K562 (cell line): ENCODE data around the gene IL33. TPM values are rescaled to one million over a fixed set of nuclear protein-coding genes. Genes with fewer than 3 reads are reported as not detected.

ENCODE experiments used
- ATAC-seq: fragments of 200-7000 bp; cut with Tn5 transposase; 3 replicates; pipeline ENCODE4 v1.9.1; 2020; ENCODE audit warnings: moderate library complexity
- BruUV-seq: library from RNA; stranded (reverse); fragments of 400-500 nt; replicated peaks from 2 replicates; lab custom pipeline; 2021; lab: Mats Ljungman, UMichigan
- CTCF ChIA-PET: fragments of 300-600 bp; formaldehyde crosslinking; extraction: SDS; loops from one replicate; lab custom pipeline; 2021; ENCODE audit warnings: low intra/inter-chr PET ratio; lab: Yijun Ruan, JAX
- POLR2A ChIA-PET: fragments of 300-600, 350-650 bp; sonication (Branson Sonifier 250); formaldehyde crosslinking; extraction: SDS; loops from one replicate; lab custom pipeline; 2021; ENCODE audit warnings: antibody characterized with exemption, inconsistent platforms; lab: Yijun Ruan, JAX
- DNase-seq, 4 experiments: peaks; one replicate each; pipeline versions ENCODE4 v3.0.0 to v3.0.0-alpha.2; 2011 to 2018; ENCODE audit warnings: low spot score in 3 of 4, mixed read lengths in 3 of 4; ENCODE audit errors: extremely low read depth in 1 of 4
- FAIRE-seq: peaks from 2 replicates; lab custom pipeline; 2011; peaks lifted over from hg19 to GRCh38; lab: Jason Lieb, UNC
- H2AFZ ChIP-seq: 2 replicates; pipeline ENCODE4 v1.6.0; 2011; ENCODE audit warnings: low read depth, low read length, control low read depth, inconsistent platforms
- H3K27ac ChIP-seq: fragments of 200-600 bp; 3 replicates; pipeline ENCODE4 v1.8.0; 2011; ENCODE audit warnings: low read depth, mild to moderate bottlenecking, control low read depth, inconsistent platforms, low read length, moderate library complexity, mixed read lengths; ENCODE audit errors: extremely low read depth
- H3K27me3 ChIP-seq, 2 experiments: fragments of 300-600 bp in 1 of 2; 2 replicates in 1 of 2; 3 replicates in 1 of 2; pipeline versions ENCODE4 v1.6.0 to v1.8.0; 2011; ENCODE audit warnings: inconsistent platforms in 2 of 2, low read length in 2 of 2, mild to moderate bottlenecking in 1 of 2, mixed read lengths in 1 of 2, moderate library complexity in 1 of 2; ENCODE audit not compliant: control insufficient read depth in 2 of 2, insufficient read depth in 2 of 2
- H3K36me3 ChIP-seq: fragments of 300-600 bp; 3 replicates; pipeline ENCODE4 v1.8.0; 2011; ENCODE audit warnings: mild to moderate bottlenecking, low read length, inconsistent platforms; ENCODE audit not compliant: control insufficient read depth, insufficient read depth
- H3K4me1 ChIP-seq, 2 experiments: fragments of 200-600 bp in 1 of 2; replicated peaks in 1 of 2; 2 replicates in 1 of 2; 3 replicates in 1 of 2; pipeline versions ENCODE4 v1.5.1 to v1.8.0; 2011; ENCODE audit warnings: inconsistent platforms in 2 of 2, low read length in 2 of 2, mild to moderate bottlenecking in 1 of 2, mixed read lengths in 1 of 2, moderate library complexity in 1 of 2; ENCODE audit not compliant: control insufficient read depth in 2 of 2, insufficient read depth in 2 of 2
- H3K4me2 ChIP-seq: 2 replicates; pipeline ENCODE4 v1.6.1; 2011; ENCODE audit warnings: low read length, control low read depth, inconsistent platforms, mixed read lengths; ENCODE audit not compliant: insufficient read depth
- H3K4me3 ChIP-seq: fragments of 200-600 bp; sonication (generic), shearing (Covaris generic); 2 replicates; pipeline ENCODE4 v1.5.1; 2016; ENCODE audit warnings: control low read depth, inconsistent platforms
- H3K79me2 ChIP-seq: fragments of 200-600 bp; 3 replicates; pipeline ENCODE4 v1.8.0; 2011; ENCODE audit warnings: low read length, inconsistent platforms; ENCODE audit not compliant: control insufficient read depth, insufficient read depth
- H3K9ac ChIP-seq, 2 experiments: 2 replicates each; pipeline versions ENCODE4 v1.6.0 to v1.6.1; 2011; ENCODE audit warnings: low read depth in 2 of 2, low read length in 2 of 2, control low read depth in 1 of 2, inconsistent platforms in 1 of 2, mild to moderate bottlenecking in 1 of 2, mixed read lengths in 1 of 2; ENCODE audit not compliant: insufficient read depth in 1 of 2
- H3K9me1 ChIP-seq: one replicate; pipeline ENCODE4 v1.6.0; 2011; ENCODE audit warnings: inconsistent platforms, mild to moderate bottlenecking, low read length, moderate library complexity; ENCODE audit not compliant: control insufficient read depth, insufficient read depth
- H3K9me3 ChIP-seq: replicated peaks from 2 replicates; pipeline ENCODE4 v1.5.1; 2011; ENCODE audit warnings: low read depth, low read length, inconsistent platforms; ENCODE audit not compliant: control insufficient read depth, insufficient read depth
- H4K20me1 ChIP-seq: replicated peaks from 2 replicates; pipeline ENCODE4 v1.6.1; 2011; ENCODE audit warnings: low read length, inconsistent platforms, mixed read lengths; ENCODE audit not compliant: control insufficient read depth, insufficient read depth
- CREBBP ChIP-seq: IDR thresholded peaks from one replicate; pipeline ENCODE4 v1.6.1; 2012; ENCODE audit warnings: low read depth, mild to moderate bottlenecking, control low read depth, inconsistent platforms, low read length
- EHMT2 ChIP-seq: fragments of 450-650 bp; IDR thresholded peaks from 2 replicates; pipeline ENCODE4 v1.6.1; 2018; ENCODE audit warnings: antibody characterized with exemption
- L3MBTL2 ChIP-seq: fragments of 450-650 bp; IDR thresholded peaks from 2 replicates; pipeline ENCODE4 v1.6.1; 2016; ENCODE audit warnings: mild to moderate bottlenecking, moderate library complexity
- LCOR ChIP-seq: sonication (generic); formaldehyde crosslinking; IDR thresholded peaks from 2 replicates; pipeline ENCODE4 v1.8.0; 2022; ENCODE audit warnings: mild to moderate bottlenecking, missing genetic modification reagents
- MCM5 ChIP-seq: fragments of 450-650 bp; IDR thresholded peaks from 2 replicates; pipeline ENCODE4 v1.6.1; 2016; ENCODE audit warnings: low read depth
- TEAD4 ChIP-seq, 2 experiments: sonication (generic) in 1 of 2; formaldehyde crosslinking in 1 of 2; IDR thresholded peaks; 2 replicates each; pipeline versions ENCODE4 v1.6.1 to v1.8.0; 2012 to 2022; ENCODE audit warnings: borderline replicate concordance in 1 of 2, inconsistent platforms in 1 of 2, low read length in 1 of 2, mild to moderate bottlenecking in 1 of 2, missing genetic modification reagents in 1 of 2
- ZKSCAN3 ChIP-seq: fragments of 250-450 bp; sonication (Bioruptor Pico); IDR thresholded peaks from 2 replicates; pipeline ENCODE4 v1.4.0; 2020
- ZNF644 ChIP-seq: fragments of 200-800 bp; sonication (Bioruptor generic); IDR thresholded peaks from 2 replicates; pipeline ENCODE4 v1.6.1; 2016; ENCODE audit warnings: low read depth, missing genetic modification characterization, missing compliant biosample characterization
- ZZZ3 ChIP-seq: fragments of 450-650 bp; IDR thresholded peaks from 2 replicates; pipeline ENCODE4 v1.6.1; 2016; ENCODE audit warnings: antibody characterized with exemption, mild to moderate bottlenecking, moderate library complexity
- WGBS: fragments of 100-300 bp; shearing (Covaris generic); methylation state at CpG from one replicate; pipeline ENCODE4 v1.1.6; 2016; ENCODE audit warnings: low coverage, mixed read lengths; ENCODE audit not compliant: insufficient coverage; ENCODE audit errors: missing lambda C conversion rate; 5-methylcytosine and 5-hydroxymethylcytosine counted together
- in situ Hi-C: fragments of 300-500 bp; cut with MboI; formaldehyde crosslinking; loops from 4 replicates; pipeline ENCODE4 v1.15.0; 2018; ENCODE audit warnings: inconsistent platforms, mixed read lengths
- intact Hi-C: fragments of 100-400 bp; cut with micrococcal nuclease; formaldehyde crosslinking; loops from 2 replicates; pipeline ENCODE4 v1.14.2; 2022
- polyA plus RNA-seq, 8 experiments: library from polyadenylated mRNA; depleted of rRNA in 4 of 8; stranded (reverse) in 5 of 8; unstranded in 3 of 8; fragments of >200 nt; fragmentation: Nextera tagmentation in 2 of 8; fragmentation: Illumina TruSeq in 1 of 8; extraction: Ambion mirVana in 2 of 8; extraction: Trizol in 1 of 8; gene quantifications; 2 replicates each; pipeline versions ENCODE4 v1.2.1 to v1.2.3, GENCODE V29; 2011 to 2014; ENCODE audit warnings: inconsistent platforms in 1 of 8, missing spikeins in 1 of 8
- total RNA-seq, 7 experiments: library from RNA; depleted of rRNA in 6 of 7; stranded (reverse); fragments of >200 nt in 6 of 7; fragmentation: Illumina TruSeq in 2 of 7; extraction: Trizol in 2 of 7; gene quantifications; 2 replicates each; pipeline versions ENCODE4 v1.2.1 to v1.2.3, GENCODE V29; 2011 to 2021; ENCODE audit warnings: low replicate concordance in 1 of 7

Gene IL33
- total and polyA plus RNA-seq, 9 of the 15 experiments (the other 6 are each of a cell fraction or from before 2014, with no cell fraction given): not detected

GRCh38 chr9:6214903-6215302 is 704 bp upstream of the IL33 start:
- ATAC-seq (no peak), FAIRE-seq (no peak), DNase-seq (no peak)
- H3K9me1 ChIP-seq: no peaks in the 10 kb centered on the region
- H3K4me2 ChIP-seq: no peak overlapping the region
- no peaks in the 10 kb centered on the region for H3K27me3 ChIP-seq
- no peaks in the 10 kb centered on the region for H3K4me1 ChIP-seq
- no peak overlapping the region for H2AFZ ChIP-seq
- H3K4me3 ChIP-seq: no peak overlapping the region
- TF ChIP-seq CREBBP: no peak
- TF ChIP-seq ZZZ3: no peak
- no peak for TF ChIP-seq ZKSCAN3 (CRISPR knock-in tag)
- no peak for TF ChIP-seq EHMT2
- TF ChIP-seq L3MBTL2: no peak
- TF ChIP-seq MCM5: no peak
- TF ChIP-seq TEAD4 (IDR thresholded peaks at IDR 0.05; ENCODE audit: low read length): no peak
- TF ChIP-seq TEAD4 (CRISPR knock-in tag; IDR thresholded peaks at IDR 0.05; ENCODE audit: borderline replicate concordance): no peak
- no peak for TF ChIP-seq ZNF644 (tag)
- TF ChIP-seq LCOR (CRISPR knock-in tag): no peak
- in situ Hi-C loops: no loop called here
- no peaks in the 10 kb centered on the region for H3K79me2 ChIP-seq
- CTCF ChIA-PET: no interaction called here
- no peaks in the 10 kb centered on the region for H4K20me1 ChIP-seq
- POLR2A ChIA-PET: no interaction called here
- H3K27ac ChIP-seq: no peak overlapping the region
- BruUV-seq: no TSS peak
- H3K36me3 ChIP-seq: no peaks in the 10 kb centered on the region
- no peak overlapping the region for H3K9ac ChIP-seq
- no peaks in the 10 kb centered on the region for H3K9me3 ChIP-seq
- 5% methylated on average over 2 of the region's 2 CpGs for WGBS
- intact Hi-C loops: no loop called here
